Gastroesophageal sphincter (tissue), 4 donors: ENCODE results near the gene CMTR2. TPM values are rescaled to one million over a fixed set of nuclear protein-coding genes. Genes with fewer than 3 reads are reported as not detected.

ENCODE experiments used
- ATAC-seq: fragments of 150-250 bp; one replicate; pipeline ENCODE4 v1.9.1; 2016; ENCODE audit warnings: mild to moderate bottlenecking, moderate library complexity
- H3K27ac ChIP-seq, 4 donors: fragments of 200-600 bp; sonication (generic) in 3 of 4; 1 replicate in 3 of 4; 2 replicates in 1 of 4; pipeline ENCODE4 v1.5.1; 2016 to 2019
- H3K27me3 ChIP-seq: fragments of 200-600 bp; sonication (generic); one replicate; pipeline ENCODE4 v1.5.1; 2019
- H3K36me3 ChIP-seq, 2 donors: fragments of 200-600 bp; sonication (generic); one replicate each; pipeline ENCODE4 v1.5.1; 2019; ENCODE audit warnings: control low read depth in 1 of 2
- H3K4me1 ChIP-seq, 3 donors: fragments of 200-600 bp; sonication (generic); 1 replicate in 2 of 3; 2 replicates in 1 of 3; pipeline ENCODE4 v1.5.1; 2016 to 2019; ENCODE audit warnings: control low read depth in 2 of 3
- H3K4me3 ChIP-seq, 2 donors: fragments of 200-600 bp; sonication (generic); one replicate each; pipeline ENCODE4 v1.5.1; 2019; ENCODE audit warnings: mild to moderate bottlenecking in 1 of 2, moderate library complexity in 1 of 2
- H3K9me3 ChIP-seq, 3 donors: fragments of 200-600 bp; sonication (generic); one replicate each; pipeline ENCODE4 v1.5.1; 2017 to 2019; ENCODE audit warnings: control low read depth in 2 of 3
- CTCF ChIP-seq, 4 experiments: fragments of 200-600 bp in 2 of 4; fragments of 450-650 bp in 2 of 4; sonication (generic) in 1 of 4; IDR thresholded peaks; one replicate each; pipeline ENCODE4 v1.5.1; 2017 to 2019; ENCODE audit warnings: antibody characterized with exemption in 4 of 4, mild to moderate bottlenecking in 2 of 4, moderate library complexity in 2 of 4
- EP300 ChIP-seq: sonication (generic); formaldehyde crosslinking; IDR thresholded peaks from one replicate; pipeline ENCODE4 v1.6.1; 2017; ENCODE audit warnings: antibody characterized with exemption, mild to moderate bottlenecking
- POLR2A ChIP-seq, 2 donors: fragments of 450-650 bp; IDR thresholded peaks; one replicate each; pipeline ENCODE4 v1.6.1; 2017; ENCODE audit warnings: antibody characterized with exemption in 2 of 2, mild to moderate bottlenecking in 2 of 2, moderate library complexity in 1 of 2
- POLR2AphosphoS5 ChIP-seq: sonication (generic); formaldehyde crosslinking; IDR thresholded peaks from one replicate; pipeline ENCODE4 v1.6.1; 2017; ENCODE audit warnings: antibody characterized with exemption
- WGBS, 2 donors: methylation state at CpG; one replicate each; pipeline ENCODE4 v1.1.5; 2018; ENCODE audit warnings: low coverage in 1 of 2; 5-methylcytosine and 5-hydroxymethylcytosine counted together
- total RNA-seq, 4 donors: library from RNA; depleted of rRNA; stranded (reverse); fragments of >200 nt; gene quantifications; one replicate each; pipeline ENCODE4 v1.1.0, GENCODE V29; 2016

Gene CMTR2
- total RNA-seq, 4 donors from 2014 or later, result 10.6 to 30.2 (median 22.7) TPM

DNA sequence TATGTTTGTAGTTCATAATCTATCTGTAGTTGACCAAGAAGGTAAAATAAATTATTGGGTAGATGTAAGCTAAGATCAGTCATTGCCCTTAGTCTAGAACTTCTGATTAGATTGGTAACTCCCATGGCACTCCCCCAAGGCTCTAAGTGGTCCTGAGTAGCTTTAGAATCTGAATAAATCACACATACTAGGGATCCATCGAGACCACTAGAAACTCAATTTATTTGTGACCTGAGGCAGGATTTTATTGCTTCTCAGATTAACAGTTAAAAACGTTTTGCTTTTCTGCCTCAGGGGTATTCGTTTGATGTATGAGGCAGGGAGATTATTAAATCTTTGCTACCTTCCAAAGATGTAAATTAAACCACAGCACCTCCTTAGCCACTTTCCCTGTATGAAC is 24.9 kb downstream of the CMTR2 start:
- Histone ChIP-seq H3K27me3 (no peaks in the 10 kb centered on the region), H3K36me3 (no peaks in the 10 kb centered on the region), H3K9me3 (no peaks in the 10 kb centered on the region), H3K27ac (no peak overlapping the region), H3K4me1 (no peaks in the 10 kb centered on the region), H3K4me3 (no peak overlapping the region)
- no peak for ATAC-seq
- TF ChIP-seq CTCF (IDR thresholded peaks at IDR 0.05), result no peak
- TF ChIP-seq POLR2AphosphoS5, result no peak
- TF ChIP-seq POLR2A (IDR thresholded peaks at IDR 0.05), result no peak
- TF ChIP-seq EP300, result no peak
- 36 to 56% methylated on average over 3 of the region's 3 CpGs for WGBS, 2 donors

- ATAC-seq, result no peak
- H3K4me1 ChIP-seq, result no peaks in the 10 kb centered on the region
- H3K27ac ChIP-seq, result no peak overlapping the region
- H3K4me3 ChIP-seq, result no peak overlapping the region
- TF ChIP-seq EP300 (no peak), CTCF (IDR thresholded peaks at IDR 0.05) (no peak), POLR2A (IDR thresholded peaks at IDR 0.05) (no peak), POLR2AphosphoS5 (no peak)
- H3K9me3 ChIP-seq, result no peaks in the 10 kb centered on the region
- no peaks in the 10 kb centered on the region for H3K27me3 ChIP-seq
- no peaks in the 10 kb centered on the region for H3K36me3 ChIP-seq
- WGBS, 2 donors, result 64 to 68% methylated on average over 3 of the region's 3 CpGs
Measured at GRCh38 chr16:71263582-71263981, 25.6 kb downstream of the CMTR2 start.

DNA sequence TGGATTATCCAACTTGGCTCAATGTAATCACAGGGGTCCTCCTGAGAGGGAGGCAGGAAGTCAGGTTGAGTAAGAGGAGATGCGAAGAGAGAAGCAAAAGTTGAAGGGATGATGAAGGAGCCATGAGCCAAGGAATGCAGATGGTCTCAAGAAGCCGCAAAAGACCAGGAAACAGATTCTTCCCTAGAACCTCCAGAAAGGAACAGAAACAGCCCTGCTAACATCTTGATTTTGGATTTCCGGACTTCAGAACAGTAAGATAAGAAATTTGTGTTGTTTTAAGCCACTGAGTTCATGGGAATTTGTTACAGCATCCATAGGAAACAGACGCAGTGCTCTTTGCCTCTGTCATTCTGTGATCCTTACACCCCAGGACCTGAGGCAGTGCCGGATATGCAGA is 26.8 kb downstream of the CMTR2 start:
- TF ChIP-seq CTCF (IDR thresholded peaks at IDR 0.05), result no peak
- TF ChIP-seq POLR2AphosphoS5, result no peak
- TF ChIP-seq POLR2A (IDR thresholded peaks at IDR 0.05), result no peak
- TF ChIP-seq EP300, result no peak
- 75 to 80% methylated on average over 4 to 5 of the region's 5 CpGs for WGBS, 2 donors
- Histone ChIP-seq H3K36me3 (no peaks in the 10 kb centered on the region), H3K27ac (no peak overlapping the region), H3K27me3 (no peaks in the 10 kb centered on the region), H3K4me1 (no peaks in the 10 kb centered on the region), H3K4me3 (no peak overlapping the region), H3K9me3 (no peaks in the 10 kb centered on the region)
- ATAC-seq, result no peak

DNA sequence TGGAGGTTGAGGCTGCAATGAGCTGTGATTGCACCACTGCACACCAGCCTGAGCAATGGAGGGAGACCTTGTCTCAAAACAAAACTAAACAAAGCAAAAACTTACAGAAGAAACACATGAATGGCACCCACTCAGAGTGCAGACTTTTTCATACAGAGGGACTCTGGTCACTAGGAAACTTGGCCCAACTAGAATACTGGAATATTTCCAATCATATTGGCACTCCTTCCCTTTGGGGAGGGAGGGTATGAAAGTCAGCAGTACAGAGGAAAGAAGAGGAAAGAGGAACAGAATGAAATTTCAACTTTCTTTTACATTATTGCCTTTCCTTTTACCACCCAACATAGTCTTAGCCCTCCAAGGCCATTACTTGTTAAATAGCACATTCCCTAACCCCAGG is 28.2 kb downstream of the CMTR2 start:
- H3K36me3 ChIP-seq, result no peaks in the 10 kb centered on the region
- H3K27me3 ChIP-seq, result no peaks in the 10 kb centered on the region
- no peaks in the 10 kb centered on the region for H3K9me3 ChIP-seq
- no peaks in the 10 kb centered on the region for H3K4me1 ChIP-seq
- ATAC-seq, result no peak
- no peak overlapping the region for H3K4me3 ChIP-seq
- TF ChIP-seq CTCF (IDR thresholded peaks at IDR 0.05), result no peak
- TF ChIP-seq POLR2A (IDR thresholded peaks at IDR 0.05), result no peak
- TF ChIP-seq EP300, result no peak
- no peak for TF ChIP-seq POLR2AphosphoS5
- no peak overlapping the region for H3K27ac ChIP-seq

GRCh38 chr16:71259086-71259485 is 30.1 kb downstream of the CMTR2 start:
- no peak for ATAC-seq
- Histone ChIP-seq H3K27me3 (no peaks in the 10 kb centered on the region), H3K4me3 (no peak overlapping the region), H3K36me3 (no peaks in the 10 kb centered on the region), H3K4me1 (no peaks in the 10 kb centered on the region), H3K27ac (no peak overlapping the region), H3K9me3 (no peaks in the 10 kb centered on the region)
- TF ChIP-seq EP300 (no peak), CTCF (IDR thresholded peaks at IDR 0.05) (no peak), POLR2A (IDR thresholded peaks at IDR 0.05) (no peak), POLR2AphosphoS5 (no peak)
- WGBS, 2 donors, result 39 to 67% methylated on average over 4 to 5 of the region's 5 CpGs
